HG03469 (cell line): ENCODE results near the gene KRTDAP.

Experiments used
- ATAC-seq: cut with Tn5 transposase; IDR thresholded peaks from one replicate; pipeline ENCODE4 v1.9.1; 2021; ENCODE audit warnings: mild to moderate bottlenecking, moderate library complexity, moderate number of reproducible peaks; ENCODE audit not compliant: unreplicated experiment

Gene KRTDAP

DNA sequence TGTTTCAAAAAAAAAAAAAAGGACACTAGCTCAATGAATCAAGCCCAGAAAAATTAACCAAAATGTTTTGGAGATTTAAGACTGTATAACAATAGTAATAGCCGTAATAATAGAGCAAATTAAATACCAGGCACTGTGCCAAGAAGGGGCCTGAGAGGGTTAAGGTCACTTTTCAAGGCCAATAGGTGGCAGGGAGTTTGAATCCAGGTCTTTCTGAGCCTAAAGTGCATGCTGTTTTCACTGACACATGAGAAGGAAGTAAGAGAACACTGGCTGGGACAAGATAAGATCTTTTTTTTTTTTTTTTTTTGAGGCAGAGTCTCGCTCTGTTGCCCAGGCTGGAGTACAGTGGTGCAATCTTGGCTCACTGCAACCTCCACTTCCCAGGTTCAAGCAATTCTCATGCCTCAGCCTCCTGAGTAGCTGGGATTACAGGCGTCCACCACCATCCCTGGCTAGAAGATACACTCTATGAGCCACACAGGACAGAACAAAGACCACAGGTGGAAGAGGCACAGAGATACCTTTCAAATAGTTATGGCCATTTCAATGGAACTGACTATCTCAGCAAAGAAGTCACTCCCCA lies 34.6 kb downstream of the KRTDAP start:
- ATAC-seq = no peak

DNA sequence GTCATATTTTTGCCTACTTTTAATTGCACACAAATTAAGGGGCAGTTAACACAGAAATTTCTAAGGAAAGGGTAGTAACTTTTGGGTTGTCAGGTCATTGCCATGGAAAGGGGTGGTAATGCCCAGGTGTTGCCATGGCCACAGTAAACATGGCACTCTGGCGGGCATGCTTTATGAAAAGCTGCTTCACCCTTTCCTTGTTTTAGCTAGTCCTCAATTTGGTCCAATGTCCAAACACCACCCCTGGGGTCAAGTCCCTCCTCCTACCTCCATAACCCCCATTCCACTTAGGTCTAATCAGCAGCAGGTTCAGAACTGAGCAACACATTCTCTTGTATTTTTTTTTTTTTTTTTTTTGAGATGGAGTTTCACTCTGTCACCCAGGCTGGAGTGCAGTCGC lies 35.6 kb downstream of the KRTDAP start:
- ATAC-seq = no peak

DNA sequence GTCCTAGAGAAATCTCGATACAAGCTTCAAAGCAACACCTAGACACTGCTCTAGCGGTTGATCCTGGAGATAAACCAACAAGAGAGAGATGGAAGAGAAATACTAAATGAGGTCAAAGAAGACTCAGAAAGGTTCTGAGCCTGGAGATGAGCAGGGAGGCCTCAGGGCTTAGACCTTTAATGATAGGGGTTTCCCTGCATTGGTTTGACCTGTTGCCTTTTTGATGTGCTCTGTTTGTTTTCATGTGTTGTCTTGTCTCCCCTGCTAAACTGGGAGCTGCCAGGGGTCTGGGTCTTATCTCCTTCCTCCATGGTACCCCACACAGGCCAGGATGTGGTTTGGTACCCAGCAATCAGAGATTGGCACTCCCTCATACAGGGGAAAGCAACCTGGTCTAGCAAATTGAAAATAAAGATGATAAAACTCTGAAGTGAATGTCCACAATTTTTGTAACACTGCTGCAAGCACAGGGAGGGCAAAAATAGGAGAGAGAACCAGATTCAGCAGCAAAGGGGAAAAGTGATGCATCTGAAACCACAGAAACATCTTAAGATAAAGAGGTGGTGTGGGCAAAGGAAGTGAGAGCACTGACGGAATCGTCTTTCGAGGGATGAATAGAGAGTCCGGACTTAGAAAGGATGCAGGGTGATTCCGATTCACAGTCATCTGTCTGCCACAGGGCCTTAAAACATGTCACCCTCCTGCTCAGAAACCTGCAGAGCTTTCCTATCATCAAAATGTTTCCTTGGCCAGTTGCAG lies 38.7 kb downstream of the KRTDAP start:
- ATAC-seq = no peak

DNA sequence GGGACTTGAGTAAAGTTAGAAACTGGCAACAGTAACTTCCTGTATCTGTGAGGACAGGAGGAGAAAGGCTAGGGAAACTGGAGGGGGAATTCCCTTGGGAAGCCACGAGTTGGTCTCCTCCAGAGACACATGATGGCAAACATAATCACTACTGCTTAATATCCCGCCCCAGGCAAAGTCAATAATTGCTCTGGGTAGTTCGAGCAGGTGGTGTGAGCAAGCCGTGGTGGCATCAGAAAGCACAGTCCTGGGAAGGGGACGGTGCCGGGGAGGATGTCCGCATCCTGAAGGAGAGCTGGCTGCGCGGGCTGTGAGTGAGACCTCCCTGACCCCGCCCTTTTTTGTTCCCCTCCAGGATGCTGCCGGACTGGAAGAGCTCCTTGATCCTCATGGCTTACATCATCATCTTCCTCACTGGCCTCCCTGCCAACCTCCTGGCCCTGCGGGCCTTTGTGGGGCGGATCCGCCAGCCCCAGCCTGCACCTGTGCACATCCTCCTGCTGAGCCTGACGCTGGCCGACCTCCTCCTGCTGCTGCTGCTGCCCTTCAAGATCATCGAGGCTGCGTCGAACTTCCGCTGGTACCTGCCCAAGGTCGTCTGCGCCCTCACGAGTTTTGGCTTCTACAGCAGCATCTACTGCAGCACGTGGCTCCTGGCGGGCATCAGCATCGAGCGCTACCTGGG lies 40.8 kb downstream of the KRTDAP start:
- no peak for ATAC-seq

DNA sequence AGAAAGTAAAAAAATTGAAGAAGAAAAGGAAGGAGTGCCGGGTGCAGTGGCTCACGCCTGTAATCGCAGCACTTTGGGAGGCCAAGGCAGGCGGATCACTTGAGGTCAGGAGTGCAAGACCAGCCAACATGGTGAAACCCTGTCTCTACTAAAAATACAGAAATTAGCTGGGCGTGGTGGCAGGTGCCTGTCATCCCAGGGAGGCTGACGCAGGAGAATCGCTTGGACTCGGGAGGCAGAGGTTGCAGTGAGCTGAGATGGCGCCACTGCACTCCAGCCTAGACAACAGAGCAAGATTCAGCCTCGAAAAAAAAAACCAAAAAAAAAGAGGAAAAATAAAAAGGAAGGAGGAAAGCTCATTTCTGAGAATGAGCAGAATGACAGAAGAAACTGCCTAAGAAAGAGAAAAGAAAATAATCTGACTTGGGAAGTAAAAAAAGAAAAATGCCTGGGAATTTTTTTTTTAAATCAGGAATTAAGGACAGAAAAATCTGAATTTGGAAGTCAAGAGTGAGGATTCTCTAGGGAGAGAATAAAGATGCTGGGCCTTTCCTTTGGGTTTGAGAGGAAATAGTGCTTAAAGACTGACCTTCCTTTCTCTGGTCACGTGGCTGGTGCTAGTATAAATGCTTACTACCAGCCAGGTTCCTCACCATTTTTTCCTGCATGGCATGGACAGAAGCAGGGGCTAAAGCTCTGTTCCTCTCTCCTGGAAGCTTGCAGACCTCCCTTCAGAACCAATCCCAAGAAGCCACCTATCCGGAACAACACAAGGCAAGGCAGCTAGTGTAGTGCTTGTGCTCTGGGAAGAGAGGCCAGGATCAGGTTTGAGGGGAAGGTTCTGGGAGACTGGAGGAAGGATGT lies 42.4 kb downstream of the KRTDAP start, which contains the start of gene FFAR2:
Gene FFAR2, plus strand, starts transcription at position 652 of the 864 bp plus-strand sequence. CDS start 1,458 bp downstream, outside the sequence.
- ATAC-seq = no peak

DNA sequence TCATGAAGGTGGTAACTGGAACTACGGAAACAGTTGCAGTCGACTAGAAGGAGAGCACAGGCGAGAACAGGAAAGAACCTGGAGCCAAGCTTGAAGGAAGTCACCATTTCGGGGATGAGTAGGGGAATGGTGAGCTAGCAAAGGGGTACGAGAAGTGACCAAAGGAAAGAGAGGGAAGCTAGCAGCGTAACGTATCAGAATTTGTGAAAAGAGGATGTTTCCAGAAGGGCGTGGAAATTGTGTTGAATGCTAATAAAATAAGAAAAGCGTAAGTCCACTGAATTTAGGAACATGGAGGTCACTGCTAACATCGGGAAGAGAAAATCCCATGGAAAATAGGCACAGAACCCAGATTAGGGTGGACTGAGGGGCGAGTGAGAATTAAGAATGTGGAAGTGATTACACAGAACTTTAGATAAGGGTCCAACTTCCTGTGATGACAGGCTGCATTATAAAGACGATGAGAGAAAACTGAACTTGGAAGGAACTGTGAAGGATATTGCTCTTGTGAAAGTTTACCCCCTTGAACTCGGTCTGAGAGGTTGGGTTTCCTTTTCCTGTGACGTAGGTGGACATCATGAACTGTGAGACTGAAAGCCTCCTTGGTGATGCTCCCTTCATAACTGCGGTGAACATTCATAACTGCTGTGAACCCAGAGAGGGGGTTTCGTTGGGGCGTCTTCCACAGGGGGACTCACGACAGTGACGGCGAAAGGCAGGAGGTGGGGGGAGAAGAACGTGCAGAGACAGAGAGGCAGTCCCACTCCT lies 44.3 kb downstream of the KRTDAP start:
- ATAC-seq = no peak

DNA sequence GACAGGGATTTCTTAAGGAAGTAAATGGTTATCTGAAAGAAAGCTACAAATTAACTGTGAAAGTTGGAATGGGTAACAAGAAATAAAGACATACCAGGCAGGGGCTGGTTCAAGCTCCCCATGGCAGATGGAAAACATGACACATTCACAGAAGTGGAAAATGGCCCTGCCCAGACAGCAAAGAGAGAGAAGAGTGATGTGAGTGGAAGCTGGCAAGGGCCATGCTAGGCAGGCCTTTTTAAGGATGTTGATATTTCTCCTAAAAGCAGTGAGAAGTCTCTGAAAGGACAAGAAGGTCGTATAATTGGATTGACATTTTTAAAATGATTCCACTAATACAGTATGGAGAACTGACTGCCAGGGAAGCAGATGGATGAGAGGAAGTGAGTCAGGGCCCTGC lies 45.5 kb downstream of the KRTDAP start:
- ATAC-seq = no peak

DNA sequence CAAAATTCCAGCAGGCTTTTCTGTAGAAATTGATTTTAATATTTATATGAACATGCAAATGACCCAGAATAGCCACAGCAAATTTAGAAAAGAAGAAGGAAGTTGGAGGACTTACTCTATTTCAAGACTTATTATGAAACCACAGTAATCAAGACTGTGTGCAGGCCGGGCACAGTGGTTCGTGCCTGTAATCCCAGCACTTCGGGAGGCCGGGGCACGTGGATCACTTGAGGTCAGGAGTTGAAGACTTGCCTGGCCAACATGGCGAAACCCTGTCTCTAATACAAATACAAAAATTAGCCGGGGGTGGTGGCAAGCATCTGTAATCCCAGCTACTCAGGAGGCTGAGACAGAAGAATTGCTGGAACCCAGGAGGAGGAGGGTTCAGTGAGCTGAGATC lies 48.2 kb downstream of the KRTDAP start:
- no peak for ATAC-seq

DNA sequence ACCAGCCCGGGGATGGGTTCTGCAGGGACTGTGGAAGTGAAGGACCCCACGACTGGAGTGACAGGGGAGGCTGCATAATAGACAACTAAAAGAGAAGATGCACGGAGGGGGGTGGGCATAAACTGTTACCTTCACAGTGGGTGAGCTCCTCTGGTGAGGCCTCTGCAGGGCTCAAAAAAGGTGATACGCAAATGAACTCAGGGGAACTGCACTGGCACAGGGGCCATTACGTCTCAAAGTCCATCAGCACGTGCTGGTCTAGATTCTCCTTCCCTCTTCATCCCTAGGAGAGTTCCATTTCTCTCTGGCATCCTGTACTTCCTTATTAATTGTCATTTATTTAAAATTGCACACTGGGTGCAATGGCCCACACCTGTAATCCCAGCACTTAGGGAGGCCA lies 50.3 kb downstream of the KRTDAP start:
- no peak for ATAC-seq

DNA sequence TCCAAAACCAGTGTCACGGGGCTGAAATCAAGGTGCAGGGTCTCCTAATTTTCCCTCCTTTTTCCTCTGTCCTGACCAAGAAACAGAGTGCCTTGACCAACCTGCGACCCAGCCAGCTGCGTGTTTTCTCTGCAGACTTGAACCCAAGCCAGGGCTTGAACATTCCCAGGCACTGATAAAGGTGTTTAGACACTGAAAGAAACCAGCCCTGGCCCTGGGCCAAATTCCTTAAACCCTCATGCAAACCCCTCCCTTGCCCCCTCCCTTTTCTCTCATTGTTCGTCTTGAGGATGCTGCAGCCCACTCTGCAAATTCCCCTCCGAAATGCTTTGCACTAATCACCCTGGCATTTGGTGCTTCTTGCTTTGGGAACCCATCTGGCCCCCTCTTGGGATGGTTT lies 51.7 kb downstream of the KRTDAP start:
- ATAC-seq = no peak

DNA sequence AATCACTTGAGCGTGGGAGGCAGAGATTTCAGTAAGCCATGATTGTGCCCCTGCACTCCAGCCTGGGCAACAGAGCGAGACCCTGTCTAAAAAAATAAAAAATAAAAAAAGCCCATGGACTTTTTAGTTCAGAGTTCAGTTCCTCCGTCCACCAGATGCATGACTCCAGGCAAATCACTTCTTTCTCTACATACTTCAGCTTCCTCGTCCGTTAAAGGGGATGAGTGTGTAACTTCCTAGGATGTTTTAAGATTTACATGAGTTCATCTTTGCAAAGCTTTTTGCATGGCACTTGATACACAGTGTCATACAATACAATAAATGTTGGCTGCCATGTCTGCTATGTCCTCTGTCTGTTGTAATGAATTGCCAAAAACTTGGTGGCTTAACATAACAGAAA lies 52.2 kb downstream of the KRTDAP start:
- ATAC-seq = no peak

DNA sequence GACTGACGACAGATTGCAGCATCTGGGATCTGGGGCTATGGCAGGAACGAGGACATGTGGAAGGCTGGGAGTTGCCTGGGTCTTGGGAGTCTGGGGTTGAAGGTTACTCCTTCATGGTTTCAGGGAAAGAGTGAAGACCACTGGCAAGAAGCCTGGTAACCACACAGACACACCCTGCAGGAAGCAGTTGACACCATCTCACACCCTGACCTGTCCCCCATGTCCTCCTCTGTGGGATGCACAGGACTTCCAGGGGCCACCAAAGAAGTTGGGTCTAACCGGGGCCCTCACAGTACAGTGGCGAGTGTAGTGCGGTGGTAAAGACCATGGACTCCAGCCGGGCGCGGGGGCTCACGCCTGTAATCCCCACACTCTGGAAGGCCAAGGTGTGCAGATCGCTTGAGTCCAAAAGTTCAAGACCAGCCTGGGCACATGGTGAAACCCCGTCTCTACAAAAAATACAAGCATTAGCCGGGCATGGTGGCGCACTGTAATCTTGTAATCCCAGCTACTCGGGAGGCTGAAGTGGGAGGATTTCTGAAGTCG lies 52.8 kb downstream of the KRTDAP start:
- ATAC-seq = no peak
